Measurements from ENCODE around the gene SREBF2.

The SREBF2 gene

GRCh38 chr22:41832553-41833368 lies at the start of gene SREBF2:
TSS of gene SREBF2 (plus strand) at chr22:41833105. CDS start at chr22:41833271, 166 bp downstream.
- DNase-seq, result peak; percentile 100

GRCh38 chr22:41787331-41787730 lies 45.6 kb upstream of the SREBF2 start:
- DNase-seq, result no peak

DNA sequence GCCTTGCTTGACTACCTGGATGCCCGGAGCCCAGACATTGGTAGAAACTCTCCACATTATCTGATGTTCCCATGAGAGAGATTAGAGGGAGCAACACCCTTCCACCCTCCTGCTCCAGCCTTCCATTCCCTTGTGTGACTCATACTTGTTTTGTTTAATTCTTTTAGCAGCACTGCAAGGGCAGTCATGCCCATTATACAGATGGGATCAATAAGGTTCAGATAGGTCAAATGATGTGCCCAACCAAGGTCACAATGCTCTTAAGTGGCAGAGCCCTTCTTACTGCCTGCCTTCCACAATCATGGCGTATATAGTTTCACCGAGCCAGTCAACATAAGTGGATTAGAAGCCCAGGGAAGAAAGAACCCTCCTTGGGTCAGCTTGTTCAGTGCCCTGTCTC lies 39.0 kb upstream of the SREBF2 start:
- DNase-seq, result no peak

DNA sequence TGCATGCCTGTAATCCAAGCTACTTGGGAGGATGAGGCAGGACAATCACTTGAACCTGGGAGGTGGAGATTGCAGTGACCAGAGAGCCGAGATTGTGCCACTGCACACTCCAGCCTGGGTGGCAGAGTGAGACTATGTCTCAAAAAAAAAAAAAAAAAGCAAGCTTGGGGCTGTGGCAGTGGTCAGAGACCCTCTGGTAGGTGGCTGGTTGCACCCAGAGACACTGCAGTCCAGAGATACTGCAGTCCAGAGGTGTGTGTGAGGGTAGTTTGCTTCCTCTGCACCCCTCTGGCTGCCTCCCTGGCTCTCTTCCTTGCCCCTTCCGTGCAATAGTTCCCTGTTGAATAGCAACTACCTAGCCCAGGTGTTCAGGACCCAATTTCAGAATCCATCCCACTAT lies 34.2 kb upstream of the SREBF2 start:
- DNase-seq, result no peak

DNA sequence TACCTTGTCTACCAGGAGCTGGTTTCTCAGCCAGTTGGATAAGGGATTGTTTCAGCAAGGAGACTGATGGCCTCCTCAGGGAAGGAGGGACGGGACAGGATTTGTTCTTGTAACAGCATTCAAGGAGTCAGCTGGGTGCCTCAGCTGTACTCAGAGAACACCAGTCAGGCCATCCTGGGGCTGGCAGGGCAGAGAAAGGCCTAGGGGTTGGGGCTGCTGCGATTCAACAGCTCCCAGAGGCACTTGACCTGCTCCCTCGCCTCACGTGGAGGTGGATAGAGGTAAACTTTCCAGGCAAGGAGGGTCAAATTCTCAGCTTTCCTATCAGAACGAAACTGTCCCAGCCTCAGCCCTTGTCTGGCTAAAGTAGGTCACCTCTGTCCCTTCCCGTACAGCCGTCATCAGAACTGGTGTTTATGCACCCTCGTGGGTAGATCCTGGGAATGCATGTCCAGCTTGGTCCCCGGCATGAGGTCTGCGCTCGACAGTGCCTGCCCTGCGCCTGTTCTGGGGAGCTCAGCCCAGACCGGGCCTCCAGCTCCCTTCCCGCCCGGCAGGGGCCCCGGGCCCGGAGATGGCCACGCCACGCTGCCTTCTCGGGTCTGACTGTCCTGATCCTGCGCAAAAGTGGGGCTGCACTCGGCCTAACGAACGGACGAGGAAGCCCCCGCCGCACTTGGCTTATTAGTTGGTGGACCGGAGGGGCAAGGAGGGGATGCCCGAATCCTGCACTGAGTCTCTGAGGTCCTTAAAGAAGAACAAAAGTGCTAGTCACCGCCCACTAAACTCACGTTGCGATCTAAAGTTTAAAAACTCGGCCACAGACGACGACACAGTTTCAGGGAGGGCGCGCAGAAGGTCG lies 33.2 kb upstream of the SREBF2 start:
- DNase-seq, result peak; percentile 25

- DNase-seq, result peak; percentile 91
These were observed 32.4 kb upstream of the SREBF2 start, which contains the start of gene CCDC134 for GRCh38 chr22:41800348-41801146. TSS of gene CCDC134 (plus strand) at chr22:41800679. CDS start at chr22:41808891, 8,212 bp downstream.

DNA sequence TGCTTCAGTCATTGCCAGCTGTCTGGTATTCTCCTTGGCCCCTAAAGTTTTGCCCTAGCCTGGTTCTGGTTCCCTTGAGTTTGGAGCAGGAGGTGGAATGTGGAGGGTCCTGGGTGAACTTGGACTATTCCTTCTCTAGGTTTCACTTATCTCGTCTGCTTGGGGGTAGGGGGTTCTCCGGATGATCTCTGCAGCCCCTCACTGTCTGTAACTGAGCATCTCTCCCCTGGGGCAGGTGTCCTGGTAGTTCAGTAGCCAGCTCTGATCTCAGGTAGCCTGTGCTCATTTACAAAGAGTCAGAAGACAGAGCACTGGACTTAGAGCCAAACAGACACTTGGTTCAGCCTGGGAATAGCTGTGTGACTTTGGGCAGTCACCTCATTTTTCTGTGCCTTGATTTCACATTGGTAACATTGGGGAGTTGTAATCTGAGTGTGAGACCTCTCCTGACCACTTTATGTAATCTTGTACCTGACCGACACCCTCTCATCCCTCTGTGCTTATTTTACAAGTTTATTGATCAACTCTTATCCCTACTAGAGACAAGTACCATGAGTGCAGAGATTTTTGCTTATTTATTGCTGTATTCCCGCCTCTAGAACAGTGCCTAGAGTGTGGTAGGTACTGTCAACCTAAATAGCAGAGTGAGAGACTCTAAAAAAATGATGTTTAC lies 31.6 kb upstream of the SREBF2 start:
- no peak for DNase-seq

DNA sequence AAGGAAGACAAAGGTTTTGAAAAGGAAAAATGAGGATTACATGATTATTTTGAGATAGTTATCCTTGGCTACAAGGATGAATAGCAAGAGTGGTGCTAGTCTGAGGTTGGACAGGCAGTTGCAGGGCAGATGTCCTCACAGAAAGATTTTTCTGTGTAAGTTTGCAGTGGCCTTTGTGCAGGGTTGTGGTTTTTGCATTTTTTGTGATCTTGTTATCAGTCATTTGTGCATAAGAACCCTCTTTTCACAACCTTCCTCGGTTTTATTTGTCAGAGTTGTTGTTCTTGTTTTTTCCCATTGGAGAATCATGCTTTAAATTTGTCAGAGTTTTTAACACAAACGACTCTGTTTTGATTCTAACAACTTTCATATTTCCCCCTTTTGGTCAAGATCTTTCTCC lies 31.0 kb upstream of the SREBF2 start:
- DNase-seq, result no peak

DNA sequence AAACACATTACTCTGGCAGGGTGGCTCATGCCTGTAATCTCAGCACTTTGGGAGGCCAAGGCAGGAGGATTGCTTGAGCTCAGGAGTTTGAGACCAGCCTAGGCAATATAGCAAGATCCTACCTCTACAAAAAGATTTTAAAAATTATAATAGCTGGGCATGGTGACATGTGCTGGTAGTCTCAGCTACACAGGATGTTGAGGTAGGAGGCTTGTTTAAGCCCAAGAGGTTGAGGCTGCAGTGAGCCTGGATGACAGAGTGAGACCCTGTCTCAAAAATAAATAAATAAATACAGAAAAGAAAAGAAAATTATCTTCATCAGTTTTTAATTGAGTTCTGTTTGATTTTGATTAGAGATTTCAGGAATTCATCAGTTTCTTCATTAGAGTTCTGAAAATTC lies 27.3 kb upstream of the SREBF2 start:
- no peak for DNase-seq

DNA sequence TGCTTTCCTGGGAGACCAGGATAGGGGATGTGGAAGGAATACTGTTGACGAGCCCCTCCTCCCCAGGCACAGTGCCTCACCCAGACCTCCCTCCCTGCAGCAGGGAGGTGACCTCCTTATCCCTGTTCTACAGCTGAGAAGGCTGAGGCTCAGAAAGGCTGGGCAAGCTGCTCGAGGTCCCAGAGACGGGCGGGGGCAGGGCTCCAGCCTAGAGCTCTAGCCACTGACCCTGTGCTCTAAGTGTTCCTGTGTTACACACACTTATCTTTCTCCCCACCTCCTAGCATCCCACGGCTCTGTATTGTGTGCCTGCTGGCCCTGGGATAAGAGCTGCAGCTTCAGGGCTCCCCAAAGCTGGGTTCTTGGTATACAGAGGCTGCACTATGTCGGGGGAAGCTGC lies 24.5 kb upstream of the SREBF2 start:
- no peak for DNase-seq

DNA sequence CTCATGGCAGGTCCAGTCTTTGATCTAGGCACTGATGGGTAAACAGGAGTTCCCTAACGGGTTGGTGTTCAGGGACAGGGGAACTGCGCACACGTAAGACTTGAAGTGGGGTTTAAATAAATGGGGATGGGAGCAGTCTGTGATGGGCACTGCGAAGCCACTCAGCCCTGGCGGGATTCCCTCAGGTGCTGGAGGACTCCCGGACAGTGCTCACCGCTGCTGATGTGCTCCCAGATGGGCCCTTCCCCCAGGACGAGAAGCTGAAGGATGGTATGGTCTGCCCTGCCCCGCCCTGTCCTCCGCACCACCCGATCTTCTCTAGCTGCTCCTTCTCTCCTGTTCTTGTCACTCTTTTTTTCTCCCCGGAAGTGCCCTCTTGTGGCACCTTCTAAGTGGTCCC lies 22.9 kb upstream of the SREBF2 start:
- DNase-seq, result no peak

- DNase-seq, result no peak
These were observed 19.9 kb upstream of the SREBF2 start for GRCh38 chr22:41812805-41813545.

DNA sequence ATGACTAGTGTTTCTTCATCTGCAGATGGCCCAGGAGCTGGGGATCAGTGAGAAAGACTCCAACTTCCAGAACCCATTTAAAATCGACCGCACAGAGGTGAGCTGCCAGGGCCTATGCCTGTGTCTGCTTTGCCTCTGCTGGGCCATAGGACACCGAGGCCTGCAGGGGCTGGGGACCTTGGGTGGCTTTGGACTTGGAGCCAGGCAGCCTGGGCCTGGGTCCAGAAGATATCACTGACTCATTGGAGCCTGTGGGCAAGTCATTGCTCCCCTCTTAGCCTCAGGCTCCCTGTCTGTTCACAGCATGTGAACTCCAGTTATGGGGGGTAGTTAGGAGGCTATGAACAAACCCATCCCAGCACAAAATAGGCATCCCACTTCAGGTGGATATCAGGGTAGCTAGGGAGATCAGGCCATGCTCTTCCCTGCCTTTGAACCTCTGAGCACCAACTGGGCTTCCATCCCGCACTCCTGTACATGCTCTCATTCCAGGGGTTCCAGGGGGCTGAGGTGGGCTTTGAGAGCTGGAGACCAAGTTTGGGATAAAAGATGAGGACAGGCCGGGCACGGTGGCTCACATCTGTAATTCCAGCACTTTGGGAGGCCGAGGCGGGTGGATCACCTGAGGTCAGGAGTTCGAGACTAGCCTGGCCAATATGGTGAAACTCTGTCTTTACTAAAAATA lies 19.0 kb upstream of the SREBF2 start:
- peak; percentile 41 for DNase-seq

DNA sequence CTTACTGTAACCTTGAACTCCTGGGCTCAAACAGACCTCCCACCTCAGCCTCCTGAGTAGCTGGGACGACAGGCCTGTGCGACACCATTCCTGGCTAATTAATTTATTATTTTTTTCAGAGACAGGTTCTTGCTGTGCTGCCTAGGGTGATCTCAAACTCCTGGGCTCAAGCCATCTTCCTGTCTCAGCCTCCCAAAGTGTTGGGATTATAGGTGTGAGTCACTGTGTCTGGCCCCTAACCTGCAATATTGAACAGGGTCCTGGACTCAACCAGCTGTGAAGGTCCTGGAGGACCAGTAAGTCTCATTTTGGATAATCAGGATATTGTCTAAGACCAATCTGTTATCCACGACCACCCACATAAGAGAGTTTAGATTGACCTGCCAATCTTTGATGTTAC lies 17.2 kb upstream of the SREBF2 start:
- DNase-seq, result no peak

GRCh38 chr22:41816241-41816640 lies 16.7 kb upstream of the SREBF2 start:
- no peak for DNase-seq

GRCh38 chr22:41816871-41817270 lies 16.0 kb upstream of the SREBF2 start:
- DNase-seq, result no peak

DNA sequence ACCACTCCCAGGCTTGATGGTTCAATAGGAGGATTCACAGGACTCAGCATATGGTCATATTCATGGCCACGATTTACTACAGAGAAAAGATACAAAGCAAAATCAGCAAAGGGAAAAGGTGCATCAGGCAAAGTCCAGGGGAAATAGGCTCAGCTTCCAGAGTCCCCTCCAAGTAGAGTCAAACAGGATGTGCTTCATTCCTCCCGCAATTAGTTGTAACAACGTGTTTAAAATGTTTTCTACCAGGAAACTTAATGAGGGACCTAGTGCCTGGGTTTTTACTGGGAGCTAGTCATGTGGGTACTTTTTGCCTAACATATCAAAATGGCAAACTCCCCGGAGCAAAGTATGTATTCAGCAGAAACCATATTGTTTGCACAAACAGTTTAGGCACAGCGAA lies 14.9 kb upstream of the SREBF2 start:
- no peak for DNase-seq

- DNase-seq, result no peak
These were observed 14.3 kb upstream of the SREBF2 start for GRCh38 chr22:41818596-41818995.

- no peak for DNase-seq
These were observed 13.6 kb upstream of the SREBF2 start for GRCh38 chr22:41819257-41819656.

GRCh38 chr22:41820447-41820846 lies 12.5 kb upstream of the SREBF2 start:
- DNase-seq, result no peak

Measured in EL (cell line).